Testis (tissue), 2 donors: ENCODE results near the gene CNGB1.

Source experiments
- CTCF ChIP-seq, 3 experiments: fragments of 450-650 bp in 2 of 3; fragments of 200-600 bp in 1 of 3; sonication (generic) in 1 of 3; IDR thresholded peaks; one replicate each; pipeline ENCODE4 v1.5.1; 2016 to 2019; ENCODE audit warnings: antibody characterized with exemption in 3 of 3, mild to moderate bottlenecking in 2 of 3, moderate library complexity in 1 of 3
- POLR2A ChIP-seq: fragments of 450-650 bp; IDR thresholded peaks from one replicate; pipeline ENCODE4 v1.6.1; 2017; ENCODE audit warnings: antibody characterized with exemption, mild to moderate bottlenecking, moderate library complexity

- no peak for TF ChIP-seq CTCF (IDR thresholded peaks at IDR 0.05)
- no peak for TF ChIP-seq POLR2A
Measured at GRCh38 chr16:57887711-57888110, 83.2 kb downstream of the CNGB1 start.
